CD4-positive, alpha-beta T cell (primary cell): ENCODE measurements around the gene TPRKB. TPM values are rescaled to one million over a fixed set of nuclear protein-coding genes. Genes with fewer than 3 reads are reported as not detected.
"Not testable (repeated sequence)": the region's sequence is repeated elsewhere in the genome, so short reads cannot be mapped to it uniquely, and the experiment has no call there.

ENCODE experiments used
- ATAC-seq: fragments of 200-7000 bp; cut with Tn5 transposase; one replicate; pipeline ENCODE4 v1.10.0; 2022; ENCODE audit warnings: mild to moderate bottlenecking; ENCODE audit not compliant: poor library complexity
- CTCF ChIA-PET: fragments of 350-600 bp; sonication (Branson Sonifier 250); formaldehyde crosslinking; loops from one replicate; lab custom pipeline; 2021; ENCODE audit warnings: antibody characterized with exemption, inconsistent platforms; lab: Charles Lee
- POLR2A ChIA-PET: fragments of 350-600 bp; sonication (Branson Sonifier 250); formaldehyde crosslinking; loops from one replicate; lab custom pipeline; 2021; ENCODE audit warnings: antibody characterized with exemption, inconsistent platforms; lab: Charles Lee
- DNase-seq, 14 experiments: peaks; one replicate each; pipeline ENCODE4 v3.0.0-alpha.2; 2013 to 2020; ENCODE audit warnings: mixed read lengths in 2 of 14
- H3K27ac ChIP-seq, 2 donors: one replicate each; pipeline versions ENCODE4 v1.5.1 to v1.7.0; 2013; ENCODE audit warnings: low read length in 2 of 2, low read depth in 1 of 2, mild to moderate bottlenecking in 1 of 2
- H3K27me3 ChIP-seq, 2 experiments: 1 replicate in 1 of 2; 2 replicates in 1 of 2; pipeline versions ENCODE4 v1.6.1 to v1.7.0; 2013; ENCODE audit warnings: low read length in 2 of 2, control low read depth in 1 of 2, mild to moderate bottlenecking in 1 of 2, moderate library complexity in 1 of 2; ENCODE audit not compliant: insufficient read depth in 2 of 2, control insufficient read depth in 1 of 2
- H3K36me3 ChIP-seq: one replicate; pipeline ENCODE4 v1.6.1; 2013; ENCODE audit warnings: low read length, control low read depth; ENCODE audit not compliant: insufficient read depth
- H3K4me1 ChIP-seq: one replicate; pipeline ENCODE4 v1.6.1; 2013; ENCODE audit warnings: low read length, control low read depth; ENCODE audit not compliant: insufficient read depth
- H3K4me3 ChIP-seq: one replicate; pipeline ENCODE4 v1.5.1; 2013; ENCODE audit warnings: mild to moderate bottlenecking, low read length, moderate library complexity
- H3K9me3 ChIP-seq, 2 experiments: 1 replicate in 1 of 2; 2 replicates in 1 of 2; pipeline versions ENCODE4 v1.6.1 to v1.7.0; 2013; ENCODE audit warnings: low read length in 2 of 2, mild to moderate bottlenecking in 2 of 2, control low read depth in 1 of 2, moderate library complexity in 1 of 2; ENCODE audit not compliant: control insufficient read depth in 1 of 2, insufficient read depth in 1 of 2
- H3K27ac Mint-ChIP-seq: one replicate; pipeline ENCODE4 v1.8.0; 2020; ENCODE audit warnings: mixed read lengths
- H3K27me3 Mint-ChIP-seq: one replicate; pipeline ENCODE4 v1.8.0; 2021; ENCODE audit warnings: mixed read lengths
- H3K36me3 Mint-ChIP-seq: one replicate; pipeline ENCODE4 v1.8.0; 2021; ENCODE audit warnings: low read depth, mixed read lengths
- H3K4me1 Mint-ChIP-seq: one replicate; pipeline ENCODE4 v1.8.0; 2021; ENCODE audit warnings: low read depth, mixed read lengths
- H3K4me3 Mint-ChIP-seq: one replicate; pipeline ENCODE4 v1.8.0; 2020; ENCODE audit warnings: mild to moderate bottlenecking, mixed read lengths
- H3K9me3 Mint-ChIP-seq: one replicate; pipeline ENCODE4 v1.8.0; 2020; ENCODE audit warnings: mixed read lengths
- intact Hi-C, 2 experiments: fragments of 100-400 bp; cut with DNase I in 1 of 2; cut with micrococcal nuclease in 1 of 2; formaldehyde crosslinking; loops; one replicate each; pipeline versions ENCODE4 v1.15.1 to v1.9.0; 2023 to 2025; cut with DNase I, micrococcal nuclease
- total RNA-seq, 174 experiments: library from RNA in 2 of 174; stranded (reverse) in 2 of 174; gene quantifications; one replicate each; pipeline ENCODE4 v1.2.3 and lab custom pipeline; 2021 to 2026
- TF ChIP-seq, protein P1 (sequence below): fragments of 200-600 bp; IDR thresholded peaks from one replicate; pipeline ENCODE4 v1.8.0; 2022; ENCODE audit warnings: antibody characterized with exemption, mild to moderate bottlenecking

TPRKB gene
- total RNA-seq, 2 experiments from 2014 or later = 16.1 to 18.2 TPM

- TF ChIP-seq, protein P1, sequence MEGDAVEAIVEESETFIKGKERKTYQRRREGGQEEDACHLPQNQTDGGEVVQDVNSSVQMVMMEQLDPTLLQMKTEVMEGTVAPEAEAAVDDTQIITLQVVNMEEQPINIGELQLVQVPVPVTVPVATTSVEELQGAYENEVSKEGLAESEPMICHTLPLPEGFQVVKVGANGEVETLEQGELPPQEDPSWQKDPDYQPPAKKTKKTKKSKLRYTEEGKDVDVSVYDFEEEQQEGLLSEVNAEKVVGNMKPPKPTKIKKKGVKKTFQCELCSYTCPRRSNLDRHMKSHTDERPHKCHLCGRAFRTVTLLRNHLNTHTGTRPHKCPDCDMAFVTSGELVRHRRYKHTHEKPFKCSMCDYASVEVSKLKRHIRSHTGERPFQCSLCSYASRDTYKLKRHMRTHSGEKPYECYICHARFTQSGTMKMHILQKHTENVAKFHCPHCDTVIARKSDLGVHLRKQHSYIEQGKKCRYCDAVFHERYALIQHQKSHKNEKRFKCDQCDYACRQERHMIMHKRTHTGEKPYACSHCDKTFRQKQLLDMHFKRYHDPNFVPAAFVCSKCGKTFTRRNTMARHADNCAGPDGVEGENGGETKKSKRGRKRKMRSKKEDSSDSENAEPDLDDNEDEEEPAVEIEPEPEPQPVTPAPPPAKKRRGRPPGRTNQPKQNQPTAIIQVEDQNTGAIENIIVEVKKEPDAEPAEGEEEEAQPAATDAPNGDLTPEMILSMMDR = peak; percentile 40
- Mint-ChIP-seq H3K9me3 (no peaks in the 10 kb centered on the region), H3K36me3 (peaks cover 41% of the 10 kb centered on the region), H3K4me1 (peaks cover 41% of the 10 kb centered on the region), H3K27ac (peak overlapping the region; percentile 97), H3K27me3 (peaks cover 11% of the 10 kb centered on the region), H3K4me3 (peak overlapping the region; percentile 99)
- DNase-seq = no peak
- Histone ChIP-seq H3K4me3 (peak overlapping the region; percentile 95), H3K27me3 (no peaks in the 10 kb centered on the region), H3K9me3 (no peaks in the 10 kb centered on the region), H3K4me1 (peaks cover 14% of the 10 kb centered on the region), H3K36me3 (peaks cover 24% of the 10 kb centered on the region), H3K27ac (peak overlapping the region; percentile 85 to 91)
- intact Hi-C loops = loop anchor here in 1 of 2 experiments (1.0 to 10.0 kb wide), 2 partner anchors 48 to 395 kb away; partner anchors contain the start of genes ALMS1 and STAMBP
- no peak for ATAC-seq
- CTCF ChIA-PET = interaction anchor here (0.9 to 1.0 kb wide), 2 partner anchors 48 kb away, joined by 3 to 4 read pairs; partner anchors contain the start of gene STAMBP
- POLR2A ChIA-PET = interaction anchor here (0.9 kb wide), 1 partner anchor 48 kb away, joined by 3 read pairs; the partner anchor contains the start of gene STAMBP
Measured at GRCh38 chr2:73780237-73780582, 43.1 kb upstream of the TPRKB start.

DNA sequence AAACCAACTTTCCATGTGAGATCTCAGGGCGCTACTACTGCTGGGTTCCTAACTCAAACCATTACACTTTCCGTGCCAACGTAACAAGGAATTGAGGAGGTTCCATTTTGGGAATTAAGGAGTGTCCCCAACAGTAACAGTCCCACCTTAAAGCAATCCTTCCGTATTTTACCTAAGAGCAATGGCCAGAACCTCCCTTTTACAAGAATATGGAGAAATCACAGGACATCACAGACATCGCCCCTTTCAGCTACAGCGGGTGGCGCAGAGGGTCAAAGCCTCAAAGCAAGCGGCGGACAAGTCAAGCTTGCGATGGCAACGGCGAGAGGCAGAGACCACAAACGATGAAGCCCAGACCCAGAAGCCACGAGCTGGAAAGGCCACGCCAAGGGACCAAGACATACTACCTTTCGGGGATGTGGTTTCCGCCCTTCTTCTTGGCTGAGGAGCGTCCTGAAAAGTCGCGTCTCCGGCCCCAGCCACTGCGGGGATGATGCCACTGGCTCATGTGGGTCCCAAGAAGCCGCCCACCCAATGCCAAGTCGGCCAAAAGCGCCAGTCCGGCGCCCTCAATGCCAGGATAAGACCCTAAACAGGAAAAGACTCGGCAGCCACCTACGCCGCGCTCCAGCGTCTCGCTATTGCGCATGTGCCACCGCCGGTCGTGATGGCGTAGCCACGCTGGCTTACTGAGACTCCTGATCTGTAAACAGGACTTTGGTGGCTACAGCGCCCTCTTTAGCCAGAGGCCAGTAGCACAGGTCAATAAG lies 42.5 kb upstream of the TPRKB start, which contains the start of gene DUSP11:
Gene DUSP11, minus strand, starts transcription at position 637 of the 770 bp plus-strand sequence. Its CDS starts 129 bp downstream, at position 508.
- intact Hi-C loops = loop anchor here (1.0 to 10.0 kb wide), 4 partner anchors 42 to 395 kb away; partner anchors contain the start of genes ALMS1 (in 1 of the 2), STAMBP (in 1 of the 2) and TPRKB (in 1 of the 2)
- TF ChIP-seq, protein P1 = peak; percentile 90
- ATAC-seq = peak; percentile 99
- H3K4me1 Mint-ChIP-seq = peaks cover 45% of the 10 kb centered on the region
- Histone ChIP-seq H3K27ac (peak within 1 kb of the TSS; percentile 85 to 91), H3K36me3 (peaks cover 30% of the 10 kb centered on the region), H3K27me3 (no peaks in the 10 kb centered on the region), H3K4me1 (peaks cover 14% of the 10 kb centered on the region), H3K9me3 (no peaks in the 10 kb centered on the region), H3K4me3 (peak within 1 kb of the TSS; percentile 95)
- H3K36me3 Mint-ChIP-seq = peaks cover 46% of the 10 kb centered on the region
- POLR2A ChIA-PET = interaction anchor here (0.7 to 1.0 kb wide), 4 partner anchors 41 to 399 kb away, joined by 3 to 13 read pairs (median 4); partner anchors contain the start of genes MOB1A, STAMBP and TPRKB
- CTCF ChIA-PET = interaction anchor here (0.6 to 1.0 kb wide), 3 partner anchors 43 to 692 kb away, joined by 3 to 4 read pairs (median 3); partner anchors contain the start of gene TPRKB
- DNase-seq = peak; percentile 93 to 98 (median 96)
- H3K27me3 Mint-ChIP-seq = peaks cover 11% of the 10 kb centered on the region
- peak within 1 kb of the TSS; percentile 97 for H3K27ac Mint-ChIP-seq
- peak within 1 kb of the TSS; percentile 99 for H3K4me3 Mint-ChIP-seq
- no peaks in the 10 kb centered on the region for H3K9me3 Mint-ChIP-seq

DNA sequence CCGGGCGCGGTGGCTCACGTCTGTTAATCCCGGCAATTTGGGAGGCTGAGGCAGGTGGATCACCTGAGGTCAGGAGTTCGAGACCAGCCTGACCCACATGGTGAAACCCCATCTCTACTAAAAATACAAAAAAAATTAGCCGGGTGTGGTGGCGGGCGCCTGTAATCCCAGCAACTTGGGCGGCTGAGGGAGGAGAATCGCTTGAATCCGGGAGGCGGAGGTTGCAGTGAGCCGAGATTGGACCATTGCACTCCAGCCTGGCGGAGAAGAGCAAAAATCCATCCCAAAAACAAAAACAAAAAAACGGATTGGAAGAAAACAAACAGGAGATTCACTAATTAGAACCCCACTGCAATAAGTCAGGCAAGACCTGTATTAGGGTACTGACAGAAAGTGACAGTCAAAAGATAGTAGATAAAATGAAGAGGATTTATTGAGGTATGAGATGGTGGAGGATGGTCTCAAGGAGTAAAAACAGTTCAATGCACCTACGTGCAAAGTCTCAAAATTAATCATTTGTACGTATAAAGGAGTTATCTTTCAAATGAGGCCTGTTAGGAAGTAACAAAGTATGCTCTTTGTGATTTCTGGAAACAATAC lies 41.8 kb upstream of the TPRKB start:
- CTCF ChIA-PET, H3K27me3 ChIP-seq, ATAC-seq, H3K9me3 Mint-ChIP-seq, DNase-seq, H3K9me3 ChIP-seq: not testable (repeated sequence)
- Histone ChIP-seq H3K4me3 (peak overlapping the region; percentile 95), H3K4me1 (peaks cover 14% of the 10 kb centered on the region), H3K36me3 (peaks cover 37% of the 10 kb centered on the region), H3K27ac (peak overlapping the region; percentile 85 to 91)
- Mint-ChIP-seq H3K27ac (peak overlapping the region; percentile 97), H3K36me3 (peaks cover 53% of the 10 kb centered on the region), H3K4me1 (peaks cover 52% of the 10 kb centered on the region), H3K27me3 (peaks cover 11% of the 10 kb centered on the region), H3K4me3 (peak overlapping the region; percentile 99)
- intact Hi-C loops = loop anchor here in 1 of 2 experiments (1.0 to 10.0 kb wide), 2 partner anchors 42 to 84 kb away; partner anchors contain the start of gene TPRKB
- POLR2A ChIA-PET = interaction anchor here (0.7 to 1.0 kb wide), 4 partner anchors 41 to 400 kb away, joined by 3 to 13 read pairs (median 4); partner anchors contain the start of genes MOB1A, STAMBP and TPRKB
